Activated naive CD4-positive, alpha-beta T cell treated with anti-CD3 and anti-CD28 coated beads, Interleukin-2, amount 10 ng/mL, durations not matched to agents 5 hours and 36 hours (primary cell): ENCODE measurements around the gene TRPM6. TPM values are rescaled to one million over a fixed set of nuclear protein-coding genes. Genes with fewer than 3 reads are reported as not detected.

Experiments used
- total RNA-seq, 2 experiments: library from RNA; stranded (reverse); gene quantifications; one replicate each; pipeline ENCODE4 v1.2.3, GENCODE V29; 2021

TRPM6 gene
- not detected for total RNA-seq

GRCh38 chr9:74887041-74887980 is at the start of gene TRPM6:
Gene TRPM6 (minus strand): TSS chr9:74887921. CDS start chr9:74887856, 65 bp downstream.

Other genes starting within 250 kb of the TRPM6 start
- gene C9orf40, start 65.0 kb upstream of the TRPM6 start, total RNA-seq = 10 to 100 TPM; 15.1 to 16.6 TPM
- gene CARNMT1, start 140.4 kb upstream of the TRPM6 start, total RNA-seq = 10 to 100 TPM; 27.7 to 28.0 TPM
- gene NMRK1, start 200.2 kb upstream of the TRPM6 start, total RNA-seq = 10 to 100 TPM; 43.5 to 50.2 TPM
- gene OSTF1, start 200.6 kb upstream of the TRPM6 start, total RNA-seq = 100 to 1,000 TPM; 103 to 108 TPM